Gastroesophageal sphincter (tissue), 3 donors: ENCODE data around the gene UBR3.

Experiments used
- CTCF ChIP-seq, 4 experiments: fragments of 200-600 bp in 2 of 4; fragments of 450-650 bp in 2 of 4; sonication (generic) in 1 of 4; IDR thresholded peaks; one replicate each; pipeline ENCODE4 v1.5.1; 2017 to 2019; ENCODE audit warnings: antibody characterized with exemption in 4 of 4, mild to moderate bottlenecking in 2 of 4, moderate library complexity in 2 of 4
- EP300 ChIP-seq: sonication (generic); formaldehyde crosslinking; IDR thresholded peaks from one replicate; pipeline ENCODE4 v1.6.1; 2017; ENCODE audit warnings: antibody characterized with exemption, mild to moderate bottlenecking

DNA sequence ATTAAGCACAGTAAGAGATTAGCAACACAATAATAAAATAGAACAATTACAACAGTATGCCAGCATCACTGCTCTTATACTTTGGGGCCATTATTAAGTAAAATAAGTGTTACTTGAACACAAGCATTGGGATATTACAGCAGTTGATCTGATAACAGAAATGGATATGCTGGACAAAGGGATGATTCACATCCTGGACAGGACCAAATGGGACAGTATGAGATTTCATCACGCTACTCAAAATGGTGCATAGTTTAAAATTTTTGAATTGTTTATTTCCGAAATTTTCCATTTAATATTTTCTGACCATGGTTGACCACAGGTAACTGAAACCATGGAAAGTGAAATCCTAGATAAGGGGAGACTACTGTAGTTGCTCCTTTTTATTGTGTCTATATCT lies 138.2 kb downstream of the UBR3 start:
- TF ChIP-seq CTCF (IDR thresholded peaks at IDR 0.05) (no peak), EP300 (no peak)
